ENCODE measurements around the gene LPXN.
"Not testable (repeated sequence)": the region's sequence is repeated elsewhere in the genome, so short reads cannot be mapped to it uniquely, and the experiment has no call there.

The LPXN gene

GRCh38 chr11:58578635-58579191, 3.1 kb upstream of the LPXN start, which contains the start of gene ZFP91:
TSS of gene ZFP91 (plus strand) at chr11:58579063. CDS start at chr11:58579282, 219 bp downstream.
- DNase-seq: peak; percentile 98

DNA sequence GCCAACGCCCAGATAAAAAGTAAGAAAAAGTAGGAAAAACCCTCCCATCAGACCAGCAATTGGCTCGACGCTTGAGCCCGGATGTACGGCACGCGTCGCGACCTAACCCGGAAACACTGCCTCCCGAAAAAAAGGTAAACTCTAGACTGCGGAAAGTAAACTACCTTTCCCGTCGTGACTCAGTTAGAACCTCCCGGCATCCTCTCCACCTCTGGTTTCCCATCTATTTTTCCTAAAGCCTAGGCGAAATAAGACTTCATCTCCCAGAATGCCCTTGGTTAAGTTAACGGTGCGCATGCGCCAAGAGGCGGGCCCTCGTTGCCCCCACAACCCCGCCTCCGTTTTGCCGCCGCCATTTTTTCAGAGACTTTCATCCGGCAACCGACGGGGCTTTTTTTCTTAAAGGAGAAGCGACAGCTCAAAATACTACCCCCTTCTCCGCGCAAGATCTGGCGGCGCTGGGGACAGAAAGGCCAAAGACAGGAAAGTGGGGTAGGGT, 2.5 kb upstream of the LPXN start:
- DNase-seq: peak; percentile 98

DNA sequence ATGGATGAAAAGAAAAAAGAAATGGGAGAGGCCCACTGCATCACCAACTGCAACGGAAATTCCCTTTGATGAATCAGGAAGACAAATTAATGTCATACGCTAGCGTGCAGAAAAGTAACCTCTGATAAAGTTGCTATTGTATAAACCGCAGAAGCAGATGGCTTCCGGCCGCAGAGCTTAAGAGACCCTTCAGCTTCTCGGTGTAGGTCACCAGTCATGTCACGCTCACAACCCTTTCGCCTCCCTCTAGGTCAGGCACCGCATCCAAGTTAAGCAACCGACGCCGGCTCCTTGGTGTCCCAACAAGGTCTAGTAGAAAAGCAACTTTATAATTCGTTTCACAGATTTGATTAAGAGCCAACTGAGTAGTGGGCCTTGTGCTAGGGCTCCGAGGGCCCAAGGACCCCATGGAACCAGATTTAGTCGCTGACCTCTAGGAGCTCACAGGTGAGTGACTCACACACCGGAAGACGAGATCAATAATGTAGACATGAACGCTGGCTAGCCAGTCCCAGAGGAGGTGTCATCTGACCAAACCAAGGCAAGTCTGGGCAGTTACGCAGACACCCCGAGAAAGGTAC, 2.0 kb upstream of the LPXN start:
- DNase-seq: peak; percentile 61 to 78

- DNase-seq: peak; percentile 7 to 21
These were observed 1.3 kb upstream of the LPXN start for GRCh38 chr11:58576887-58577471.

GRCh38 chr11:58574881-58575280, 775 bp downstream of the LPXN start:
- DNase-seq: no peak

- DNase-seq: peak; percentile 85 to 96
These were observed 2.1 kb downstream of the LPXN start for GRCh38 chr11:58573451-58574104.

GRCh38 chr11:58572906-58573305, 2.8 kb downstream of the LPXN start:
- DNase-seq: not testable (repeated sequence)

GRCh38 chr11:58567889-58568512, 7.7 kb downstream of the LPXN start:
- DNase-seq: peak; percentile 76 to 78

DNA sequence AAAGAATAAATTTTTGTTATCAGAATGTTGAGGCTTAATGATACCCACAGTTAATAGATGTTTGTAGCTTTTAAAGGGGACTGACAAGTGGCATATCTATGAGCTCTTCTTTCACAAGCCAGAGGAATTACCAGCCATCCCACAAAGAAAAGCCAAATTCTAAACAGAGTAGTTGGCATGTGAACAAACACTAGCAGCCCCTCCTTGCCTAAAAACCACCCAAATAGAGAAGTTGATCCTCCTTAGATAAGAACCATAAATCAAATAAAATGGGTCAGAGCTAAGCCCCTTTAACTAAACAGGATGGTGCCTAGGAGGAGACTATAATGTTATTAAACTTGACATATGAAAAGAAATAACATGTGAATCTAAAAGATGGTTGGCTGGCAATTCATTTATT, 11.4 kb downstream of the LPXN start:
- no peak for DNase-seq

- no peak for DNase-seq
These were observed 13.3 kb downstream of the LPXN start for GRCh38 chr11:58562375-58562800.

- no peak for DNase-seq
These were observed 14.1 kb downstream of the LPXN start for GRCh38 chr11:58561394-58562098.

GRCh38 chr11:58560842-58561241, 14.8 kb downstream of the LPXN start:
- DNase-seq: peak in 1 of 2 donors; percentile 0

GRCh38 chr11:58549644-58550043, 26.0 kb downstream of the LPXN start:
- DNase-seq: no peak

- no peak for DNase-seq
These were observed 28.8 kb downstream of the LPXN start for GRCh38 chr11:58546841-58547240.

DNA sequence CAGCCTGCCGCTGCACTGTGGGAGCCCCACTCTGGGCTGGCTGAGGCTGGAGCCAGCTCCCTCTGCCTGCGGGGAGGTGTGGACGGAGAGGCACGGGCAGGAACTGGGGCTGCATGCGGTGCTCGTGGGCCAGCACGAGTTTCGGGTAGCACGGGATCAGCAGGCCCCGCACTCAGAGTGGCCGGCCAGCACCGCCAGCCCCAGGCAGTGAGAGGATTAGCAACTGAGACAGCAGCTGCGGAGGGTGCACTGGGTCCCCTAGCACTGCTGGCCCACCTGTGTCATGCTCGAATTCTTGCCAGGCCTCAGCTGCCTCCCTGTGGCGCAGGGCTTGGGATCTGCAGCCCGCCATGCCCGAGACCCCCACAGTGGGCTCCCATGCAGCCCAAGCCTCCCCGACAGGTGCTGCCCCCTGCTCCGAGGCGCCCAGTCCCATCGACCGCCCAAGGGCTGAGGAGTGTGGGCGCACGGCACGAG, 43.8 kb downstream of the LPXN start:
- DNase-seq: no peak

DNA sequence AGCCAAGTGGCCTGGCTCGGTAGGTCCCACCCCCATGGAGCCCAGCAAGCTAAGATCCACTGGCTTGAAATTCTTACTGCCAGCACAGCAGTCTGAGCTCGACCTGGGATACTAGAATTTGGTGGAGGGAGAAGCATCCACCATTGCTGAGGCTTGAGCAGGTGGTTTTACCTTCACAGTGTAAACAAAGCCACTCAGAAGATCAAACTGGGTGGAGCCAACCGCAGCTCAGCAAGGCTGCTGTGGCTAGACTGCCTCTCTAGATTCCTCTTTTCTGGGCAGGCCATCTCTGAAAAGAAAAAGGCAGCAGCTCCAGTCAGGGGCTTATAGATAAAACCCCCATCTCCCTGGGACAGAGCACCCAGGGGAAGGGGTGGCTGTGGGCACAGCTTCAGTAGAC, 45.4 kb downstream of the LPXN start:
- DNase-seq: no peak

DNA sequence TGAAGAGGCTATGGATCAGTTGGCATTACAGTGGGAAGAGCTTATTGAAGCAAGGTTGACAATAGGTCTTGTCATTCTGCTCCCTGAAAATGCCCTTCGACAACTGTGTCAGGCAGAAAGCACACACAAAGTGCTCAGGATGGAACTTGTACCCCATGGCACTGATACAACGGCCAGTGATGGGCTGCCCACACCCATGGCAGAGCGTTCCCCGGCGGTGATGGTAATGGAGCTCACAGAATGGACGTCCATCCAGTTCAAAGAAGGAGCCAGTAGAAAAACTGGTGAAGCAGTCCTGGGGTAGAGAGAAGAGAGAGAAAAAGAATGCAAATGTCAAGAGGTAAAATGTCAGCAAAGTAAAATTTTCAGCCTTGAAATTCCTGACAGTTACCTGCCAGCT, 48.2 kb downstream of the LPXN start:
- no peak for DNase-seq

GRCh38 chr11:58526721-58527120, 48.9 kb downstream of the LPXN start:
- peak in 1 of 2 donors; percentile 5 for DNase-seq

- peak; percentile 75 to 76 for DNase-seq
These were observed 50.5 kb downstream of the LPXN start for GRCh38 chr11:58525037-58525614.

- peak; percentile 55 to 63 for DNase-seq
These were observed 51.2 kb downstream of the LPXN start for GRCh38 chr11:58524232-58525036.
